Esophagus muscularis mucosa (tissue), 4 donors: ENCODE results near the gene MTMR10.

Source experiments
- EP300 ChIP-seq: sonication (generic); formaldehyde crosslinking; IDR thresholded peaks from one replicate; pipeline ENCODE4 v1.6.1; 2017; ENCODE audit warnings: antibody characterized with exemption
- POLR2A ChIP-seq: fragments of 450-650 bp; IDR thresholded peaks from one replicate; pipeline ENCODE4 v1.6.1; 2017; ENCODE audit warnings: antibody characterized with exemption, moderate library complexity, mild to moderate bottlenecking, low read depth
- POLR2AphosphoS5 ChIP-seq, 2 donors: sonication (generic); formaldehyde crosslinking; IDR thresholded peaks; one replicate each; pipeline ENCODE4 v1.6.1; 2017; ENCODE audit warnings: antibody characterized with exemption in 2 of 2
- TF ChIP-seq, protein P1 (sequence below), 3 experiments: fragments of 200-600 bp in 2 of 3; fragments of 450-650 bp in 1 of 3; sonication (generic) in 2 of 3; IDR thresholded peaks; one replicate each; pipeline ENCODE4 v1.5.1; 2017 to 2019; ENCODE audit warnings: antibody characterized with exemption in 3 of 3, mild to moderate bottlenecking in 2 of 3, moderate library complexity in 1 of 3

- TF ChIP-seq, protein P1, sequence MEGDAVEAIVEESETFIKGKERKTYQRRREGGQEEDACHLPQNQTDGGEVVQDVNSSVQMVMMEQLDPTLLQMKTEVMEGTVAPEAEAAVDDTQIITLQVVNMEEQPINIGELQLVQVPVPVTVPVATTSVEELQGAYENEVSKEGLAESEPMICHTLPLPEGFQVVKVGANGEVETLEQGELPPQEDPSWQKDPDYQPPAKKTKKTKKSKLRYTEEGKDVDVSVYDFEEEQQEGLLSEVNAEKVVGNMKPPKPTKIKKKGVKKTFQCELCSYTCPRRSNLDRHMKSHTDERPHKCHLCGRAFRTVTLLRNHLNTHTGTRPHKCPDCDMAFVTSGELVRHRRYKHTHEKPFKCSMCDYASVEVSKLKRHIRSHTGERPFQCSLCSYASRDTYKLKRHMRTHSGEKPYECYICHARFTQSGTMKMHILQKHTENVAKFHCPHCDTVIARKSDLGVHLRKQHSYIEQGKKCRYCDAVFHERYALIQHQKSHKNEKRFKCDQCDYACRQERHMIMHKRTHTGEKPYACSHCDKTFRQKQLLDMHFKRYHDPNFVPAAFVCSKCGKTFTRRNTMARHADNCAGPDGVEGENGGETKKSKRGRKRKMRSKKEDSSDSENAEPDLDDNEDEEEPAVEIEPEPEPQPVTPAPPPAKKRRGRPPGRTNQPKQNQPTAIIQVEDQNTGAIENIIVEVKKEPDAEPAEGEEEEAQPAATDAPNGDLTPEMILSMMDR (IDR thresholded peaks at IDR 0.05): no peak
- TF ChIP-seq POLR2AphosphoS5 (IDR thresholded peaks at IDR 0.05) (no peak), POLR2A (no peak), EP300 (no peak)
Measured at GRCh38 chr15:31020542-31020941, 29.1 kb upstream of the MTMR10 start.
